ENCODE measurements around the gene SIX4. TPM values are rescaled to one million over a fixed set of nuclear protein-coding genes. Genes with fewer than 3 reads are reported as not detected.

The SIX4 gene
- total RNA-seq, 1 experiment from 2014 or later: 13.6 TPM

GRCh38 chr14:60710494-60710893 lies 13.7 kb downstream of the SIX4 start:
- POLR2A ChIA-PET (ENCODE audit: low non-redundant PET): no interaction called here
- H3K4me3 ChIP-seq (ENCODE audit: low read depth, low read length, poor library complexity, severe bottlenecking): no peak overlapping the region
- no peak for DNase-seq (ENCODE audit: low spot score)
- H3K27me3 ChIP-seq (replicated peaks; ENCODE audit: insufficient read depth, low read depth, low read length, poor library complexity): no peaks in the 10 kb centered on the region
- CTCF ChIA-PET: interaction anchor here (0.7 kb wide), 1 partner anchor 909 kb away, joined by 3 read pairs; no protein-coding TSS in a partner anchor
- no TSS peak for BruUV-seq (replicated peaks)
- H3K4me1 ChIP-seq (ENCODE audit: insufficient read depth, low read length, poor library complexity, severe bottlenecking): no peaks in the 10 kb centered on the region
- no peak for TF ChIP-seq EZH2 (IDR thresholded peaks at IDR 0.05; ENCODE audit: borderline replicate concordance, low read depth, low read length, poor library complexity, severe bottlenecking)
- TF ChIP-seq CTCF (conservative IDR thresholded peaks at IDR 0.05; ENCODE audit: low read depth, low read length): no peak
- no peak overlapping the region for H3K27ac ChIP-seq (ENCODE audit: low read depth, low read length, poor library complexity, severe bottlenecking)
- H3K9me3 ChIP-seq (ENCODE audit: low read depth, low read length, poor library complexity, severe bottlenecking): no peaks in the 10 kb centered on the region
- peaks cover 12% of the 10 kb centered on the region for H3K36me3 ChIP-seq (ENCODE audit: insufficient read depth, low read length, poor library complexity, severe bottlenecking)
- intact Hi-C loops (cut with micrococcal nuclease; ENCODE audit: unreplicated experiment): no loop called here

GRCh38 chr14:60707858-60708257 lies 16.3 kb downstream of the SIX4 start:
- CTCF ChIA-PET: no interaction called here
- Histone ChIP-seq H3K4me3 (ENCODE audit: low read depth, low read length, poor library complexity, severe bottlenecking) (no peak overlapping the region), H3K9me3 (ENCODE audit: low read depth, low read length, poor library complexity, severe bottlenecking) (no peaks in the 10 kb centered on the region), H3K27ac (ENCODE audit: low read depth, low read length, poor library complexity, severe bottlenecking) (no peak overlapping the region), H3K4me1 (ENCODE audit: insufficient read depth, low read length, poor library complexity, severe bottlenecking) (no peaks in the 10 kb centered on the region), H3K36me3 (ENCODE audit: insufficient read depth, low read length, poor library complexity, severe bottlenecking) (peaks cover 3% of the 10 kb centered on the region), H3K27me3 (replicated peaks; ENCODE audit: insufficient read depth, low read depth, low read length, poor library complexity) (no peaks in the 10 kb centered on the region)
- intact Hi-C loops (cut with micrococcal nuclease; ENCODE audit: unreplicated experiment): no loop called here
- POLR2A ChIA-PET (ENCODE audit: low non-redundant PET): no interaction called here
- TF ChIP-seq EZH2 (IDR thresholded peaks at IDR 0.05; ENCODE audit: borderline replicate concordance, low read depth, low read length, poor library complexity, severe bottlenecking) (no peak), CTCF (conservative IDR thresholded peaks at IDR 0.05; ENCODE audit: low read depth, low read length) (no peak)
- no TSS peak for BruUV-seq (replicated peaks)
- DNase-seq (ENCODE audit: low spot score): no peak

GRCh38 chr14:60705100-60705499 lies 19.1 kb downstream of the SIX4 start:
- no peaks in the 10 kb centered on the region for H3K36me3 ChIP-seq (ENCODE audit: insufficient read depth, low read length, poor library complexity, severe bottlenecking)
- no peak for TF ChIP-seq CTCF (conservative IDR thresholded peaks at IDR 0.05; ENCODE audit: low read depth, low read length)
- TF ChIP-seq EZH2 (IDR thresholded peaks at IDR 0.05; ENCODE audit: borderline replicate concordance, low read depth, low read length, poor library complexity, severe bottlenecking): no peak
- intact Hi-C loops (cut with micrococcal nuclease; ENCODE audit: unreplicated experiment): no loop called here
- no peaks in the 10 kb centered on the region for H3K27me3 ChIP-seq (replicated peaks; ENCODE audit: insufficient read depth, low read depth, low read length, poor library complexity)
- H3K9me3 ChIP-seq (ENCODE audit: low read depth, low read length, poor library complexity, severe bottlenecking): peaks cover 9% of the 10 kb centered on the region
- H3K4me1 ChIP-seq (ENCODE audit: insufficient read depth, low read length, poor library complexity, severe bottlenecking): no peaks in the 10 kb centered on the region
- no peak overlapping the region for H3K4me3 ChIP-seq (ENCODE audit: low read depth, low read length, poor library complexity, severe bottlenecking)
- ChIA-PET POLR2A (ENCODE audit: low non-redundant PET) (interaction anchor here (0.6 kb wide), 1 partner anchor 380 kb away, joined by 3 read pairs; no protein-coding TSS in a partner anchor), CTCF (no interaction called here)
- DNase-seq (ENCODE audit: low spot score): no peak
- no peak overlapping the region for H3K27ac ChIP-seq (ENCODE audit: low read depth, low read length, poor library complexity, severe bottlenecking)
- BruUV-seq (replicated peaks): no TSS peak

All from A673 (cell line).